Activated CD4-positive, alpha-beta memory T cell treated with anti-CD3 and anti-CD28 coated beads, Interleukin-2, amount 10 ng/mL, durations not matched to agents 7 days and 5 days (primary cell): ENCODE results near the gene SFSWAP. TPM values are rescaled to one million over a fixed set of nuclear protein-coding genes. Genes with fewer than 3 reads are reported as not detected.

ENCODE experiments used
- CTCF ChIA-PET: fragments of 350-600 bp; sonication (Branson Sonifier 250); formaldehyde crosslinking; loops from one replicate; lab custom pipeline; 2021; ENCODE audit warnings: antibody characterized with exemption, inconsistent platforms; lab: Charles Lee
- POLR2A ChIA-PET: fragments of 350-600 bp; sonication (Branson Sonifier 250); formaldehyde crosslinking; loops from one replicate; lab custom pipeline; 2021; ENCODE audit warnings: antibody characterized with exemption; lab: Charles Lee
- DNase-seq: peaks from one replicate; pipeline ENCODE4 v3.0.0-alpha.2; 2020
- H3K27ac Mint-ChIP-seq: one replicate; pipeline ENCODE4 v1.8.0; 2021; ENCODE audit warnings: mild to moderate bottlenecking, mixed read lengths
- H3K27me3 Mint-ChIP-seq: one replicate; pipeline ENCODE4 v1.8.0; 2021; ENCODE audit warnings: mixed read lengths
- H3K36me3 Mint-ChIP-seq: one replicate; pipeline ENCODE4 v1.8.0; 2021; ENCODE audit warnings: low read depth, mixed read lengths
- H3K4me1 Mint-ChIP-seq: one replicate; pipeline ENCODE4 v1.8.0; 2021; ENCODE audit warnings: mixed read lengths
- H3K4me3 Mint-ChIP-seq: one replicate; pipeline ENCODE4 v1.8.0; 2021; ENCODE audit warnings: mild to moderate bottlenecking, mixed read lengths
- H3K9me3 Mint-ChIP-seq: one replicate; pipeline ENCODE4 v1.8.0; 2021; ENCODE audit warnings: mixed read lengths
- total RNA-seq, 2 experiments: library from RNA; stranded (reverse); gene quantifications; one replicate each; pipeline ENCODE4 v1.2.3, GENCODE V29; 2021

The SFSWAP gene
- total RNA-seq, 2 experiments from 2014 or later = 43.7 to 48.0 TPM

- no peaks in the 10 kb centered on the region for H3K27me3 Mint-ChIP-seq
- no peak overlapping the region for H3K27ac Mint-ChIP-seq
- ChIA-PET POLR2A (interaction anchor here (0.8 to 1.2 kb wide), 2 partner anchors 9 to 51 kb away, joined by 3 to 5 read pairs; no protein-coding TSS in a partner anchor), CTCF (no interaction called here)
- no peak for DNase-seq
- no peaks in the 10 kb centered on the region for H3K9me3 Mint-ChIP-seq
- H3K4me3 Mint-ChIP-seq = no peak overlapping the region
- peaks cover 49% of the 10 kb centered on the region for H3K36me3 Mint-ChIP-seq
- H3K4me1 Mint-ChIP-seq = no peaks in the 10 kb centered on the region
Observed at GRCh38 chr12:131785763-131786330, 75.0 kb downstream of the SFSWAP start.

GRCh38 chr12:131786331-131786730, 75.4 kb downstream of the SFSWAP start:
- no peak overlapping the region for H3K27ac Mint-ChIP-seq
- POLR2A ChIA-PET = interaction anchor here (0.8 kb wide), 1 partner anchor 52 kb away, joined by 3 read pairs; no protein-coding TSS in a partner anchor

GRCh38 chr12:131787143-131787660, 76.3 kb downstream of the SFSWAP start:
- Mint-ChIP-seq H3K9me3 (no peaks in the 10 kb centered on the region), H3K36me3 (peaks cover 53% of the 10 kb centered on the region), H3K4me3 (no peak overlapping the region), H3K27me3 (no peaks in the 10 kb centered on the region), H3K27ac (no peak overlapping the region), H3K4me1 (no peaks in the 10 kb centered on the region)
- CTCF ChIA-PET = no interaction called here
- POLR2A ChIA-PET = no interaction called here
- no peak for DNase-seq

More at GRCh38 chr12:131786331-131786730, 75.4 kb downstream of the SFSWAP start:
- H3K36me3 Mint-ChIP-seq = peaks cover 52% of the 10 kb centered on the region
- no peak for DNase-seq
- H3K27me3 Mint-ChIP-seq = no peaks in the 10 kb centered on the region
- no peaks in the 10 kb centered on the region for H3K4me1 Mint-ChIP-seq
- no peaks in the 10 kb centered on the region for H3K9me3 Mint-ChIP-seq
- no peak overlapping the region for H3K4me3 Mint-ChIP-seq
- CTCF ChIA-PET = no interaction called here

GRCh38 chr12:131788070-131788469, 77.2 kb downstream of the SFSWAP start:
- Mint-ChIP-seq H3K27me3 (no peaks in the 10 kb centered on the region), H3K36me3 (peaks cover 51% of the 10 kb centered on the region), H3K4me1 (no peaks in the 10 kb centered on the region), H3K4me3 (no peak overlapping the region), H3K27ac (no peak overlapping the region), H3K9me3 (no peaks in the 10 kb centered on the region)
- ChIA-PET CTCF (no interaction called here), POLR2A (no interaction called here)
- no peak for DNase-seq

GRCh38 chr12:131789638-131790037, 78.7 kb downstream of the SFSWAP start:
- Mint-ChIP-seq H3K36me3 (peaks cover 51% of the 10 kb centered on the region), H3K27ac (no peak overlapping the region), H3K27me3 (no peaks in the 10 kb centered on the region), H3K4me1 (no peaks in the 10 kb centered on the region), H3K9me3 (no peaks in the 10 kb centered on the region), H3K4me3 (no peak overlapping the region)
- POLR2A ChIA-PET = no interaction called here
- CTCF ChIA-PET = no interaction called here
- DNase-seq = no peak

- no peak for DNase-seq
- CTCF ChIA-PET = interaction anchor here (1.1 kb wide), 1 partner anchor 15 kb away, joined by 3 read pairs; no protein-coding TSS in a partner anchor
- H3K4me3 Mint-ChIP-seq = no peak overlapping the region
- peaks cover 47% of the 10 kb centered on the region for H3K36me3 Mint-ChIP-seq
- H3K27me3 Mint-ChIP-seq = no peaks in the 10 kb centered on the region
- no peaks in the 10 kb centered on the region for H3K9me3 Mint-ChIP-seq
- POLR2A ChIA-PET = no interaction called here
- no peak overlapping the region for H3K27ac Mint-ChIP-seq
- no peaks in the 10 kb centered on the region for H3K4me1 Mint-ChIP-seq
Observed at GRCh38 chr12:131793243-131794022, 82.5 kb downstream of the SFSWAP start.

- Mint-ChIP-seq H3K36me3 (peaks cover 46% of the 10 kb centered on the region), H3K27ac (no peak overlapping the region), H3K9me3 (no peaks in the 10 kb centered on the region), H3K27me3 (no peaks in the 10 kb centered on the region), H3K4me1 (no peaks in the 10 kb centered on the region), H3K4me3 (no peak overlapping the region)
- ChIA-PET POLR2A (no interaction called here), CTCF (interaction anchor here (1.1 kb wide), 1 partner anchor 14 kb away, joined by 3 read pairs; no protein-coding TSS in a partner anchor)
- no peak for DNase-seq
Observed at GRCh38 chr12:131794061-131794460, 83.2 kb downstream of the SFSWAP start.

GRCh38 chr12:131794573-131794972, 83.7 kb downstream of the SFSWAP start:
- ChIA-PET POLR2A (interaction anchor here (1.0 kb wide), 1 partner anchor 9 kb away, joined by 5 read pairs; no protein-coding TSS in a partner anchor), CTCF (interaction anchor here (1.1 kb wide), 1 partner anchor 14 kb away, joined by 3 read pairs; no protein-coding TSS in a partner anchor)
- Mint-ChIP-seq H3K27me3 (no peaks in the 10 kb centered on the region), H3K36me3 (peaks cover 47% of the 10 kb centered on the region), H3K27ac (no peak overlapping the region), H3K4me1 (no peaks in the 10 kb centered on the region), H3K4me3 (no peak overlapping the region), H3K9me3 (no peaks in the 10 kb centered on the region)
- no peak for DNase-seq

GRCh38 chr12:131795064-131795463, 84.2 kb downstream of the SFSWAP start:
- H3K36me3 Mint-ChIP-seq = peaks cover 47% of the 10 kb centered on the region
- no peaks in the 10 kb centered on the region for H3K27me3 Mint-ChIP-seq
- ChIA-PET CTCF (interaction anchor here (1.1 kb wide), 1 partner anchor 13 kb away, joined by 3 read pairs; no protein-coding TSS in a partner anchor), POLR2A (interaction anchor here (1.0 kb wide), 1 partner anchor 10 kb away, joined by 5 read pairs; no protein-coding TSS in a partner anchor)
- no peaks in the 10 kb centered on the region for H3K4me1 Mint-ChIP-seq
- no peak overlapping the region for H3K27ac Mint-ChIP-seq
- H3K4me3 Mint-ChIP-seq = no peak overlapping the region
- H3K9me3 Mint-ChIP-seq = no peaks in the 10 kb centered on the region
- no peak for DNase-seq

GRCh38 chr12:131795690-131796410, 85.0 kb downstream of the SFSWAP start:
- POLR2A ChIA-PET = interaction anchor here (1.0 kb wide), 1 partner anchor 10 kb away, joined by 5 read pairs; no protein-coding TSS in a partner anchor
- no peaks in the 10 kb centered on the region for H3K9me3 Mint-ChIP-seq
- CTCF ChIA-PET = interaction anchor here (0.5 kb wide), 1 partner anchor 30 kb away, joined by 4 read pairs; no protein-coding TSS in a partner anchor
- no peaks in the 10 kb centered on the region for H3K27me3 Mint-ChIP-seq
- no peak overlapping the region for H3K4me3 Mint-ChIP-seq
- H3K27ac Mint-ChIP-seq = no peak overlapping the region
- DNase-seq = no peak
- H3K36me3 Mint-ChIP-seq = peaks cover 47% of the 10 kb centered on the region
- H3K4me1 Mint-ChIP-seq = no peaks in the 10 kb centered on the region

- ChIA-PET POLR2A (no interaction called here), CTCF (interaction anchor here (0.5 kb wide), 1 partner anchor 29 kb away, joined by 4 read pairs; no protein-coding TSS in a partner anchor)
- H3K9me3 Mint-ChIP-seq = no peaks in the 10 kb centered on the region
- no peaks in the 10 kb centered on the region for H3K27me3 Mint-ChIP-seq
- peaks cover 45% of the 10 kb centered on the region for H3K36me3 Mint-ChIP-seq
- no peaks in the 10 kb centered on the region for H3K4me1 Mint-ChIP-seq
- H3K4me3 Mint-ChIP-seq = no peak overlapping the region
- DNase-seq = no peak
- no peak overlapping the region for H3K27ac Mint-ChIP-seq
Observed at GRCh38 chr12:131796411-131796736, 85.5 kb downstream of the SFSWAP start.

GRCh38 chr12:131796754-131797587, 86.1 kb downstream of the SFSWAP start:
- H3K27ac Mint-ChIP-seq = no peak overlapping the region
- H3K27me3 Mint-ChIP-seq = no peaks in the 10 kb centered on the region
- CTCF ChIA-PET = interaction anchor here (0.5 kb wide), 1 partner anchor 29 kb away, joined by 4 read pairs; no protein-coding TSS in a partner anchor
- H3K36me3 Mint-ChIP-seq = peaks cover 46% of the 10 kb centered on the region
- no peaks in the 10 kb centered on the region for H3K4me1 Mint-ChIP-seq
- POLR2A ChIA-PET = no interaction called here
- no peak for DNase-seq
- no peak overlapping the region for H3K4me3 Mint-ChIP-seq
- H3K9me3 Mint-ChIP-seq = no peaks in the 10 kb centered on the region
